Neutrophil (primary cell): ENCODE results near the gene RBBP7.
A peak's percentile ranks its signal among the peaks of the same experiment; 100 is the strongest.

Experiments used
- H3K27ac ChIP-seq: fragments of 200-600 bp; sonication (generic); 2 replicates; pipeline ENCODE4 v1.5.1; 2016; ENCODE audit warnings: mild to moderate bottlenecking, moderate library complexity
- H3K27me3 ChIP-seq: fragments of 200-600 bp; sonication (generic); 2 replicates; pipeline ENCODE4 v1.6.0; 2016; ENCODE audit warnings: mild to moderate bottlenecking
- H3K36me3 ChIP-seq: fragments of 200-600 bp; sonication (generic); 2 replicates; pipeline ENCODE4 v1.5.1; 2017
- H3K4me1 ChIP-seq, 2 experiments: fragments of 200-600 bp in 1 of 2; sonication (generic) in 1 of 2; 1 replicate in 1 of 2; 2 replicates in 1 of 2; pipeline versions ENCODE4 v1.5.1 to v1.6.1; 2013 to 2016; ENCODE audit warnings: low read depth in 1 of 2, low read length in 1 of 2, mild to moderate bottlenecking in 1 of 2, moderate library complexity in 1 of 2; ENCODE audit not compliant: control insufficient read depth in 1 of 2, insufficient read depth in 1 of 2
- H3K4me3 ChIP-seq, 2 experiments: fragments of 200-600 bp in 1 of 2; sonication (generic) in 1 of 2; 1 replicate in 1 of 2; 2 replicates in 1 of 2; pipeline ENCODE4 v1.5.1; 2013 to 2016; ENCODE audit warnings: low read depth in 1 of 2, low read length in 1 of 2, mild to moderate bottlenecking in 1 of 2, moderate library complexity in 1 of 2
- H3K9me3 ChIP-seq: fragments of 200-600 bp; sonication (generic); 2 replicates; pipeline ENCODE4 v1.5.1; 2016
- CTCF ChIP-seq: fragments of 200-600 bp; sonication (generic); IDR thresholded peaks from 2 replicates; pipeline ENCODE4 v1.5.1; 2016; ENCODE audit warnings: antibody characterized with exemption

The RBBP7 gene

GRCh38 chrX:16822723-16823122 lies 47.4 kb downstream of the RBBP7 start:
- Histone ChIP-seq H3K9me3 (no peaks in the 10 kb centered on the region), H3K27ac (no peak overlapping the region), H3K4me1 (peaks cover 11 to 20% of the 10 kb centered on the region in 2 experiments), H3K27me3 (no peaks in the 10 kb centered on the region), H3K4me3 (no peak overlapping the region), H3K36me3 (no peaks in the 10 kb centered on the region)
- TF ChIP-seq CTCF: no peak

- Histone ChIP-seq H3K27me3 (no peaks in the 10 kb centered on the region), H3K27ac (peak overlapping the region; percentile 49), H3K4me3 (no peak overlapping the region), H3K4me1 (peaks cover 19 to 30% of the 10 kb centered on the region in 2 experiments), H3K36me3 (no peaks in the 10 kb centered on the region), H3K9me3 (no peaks in the 10 kb centered on the region)
- no peak for TF ChIP-seq CTCF
Observed at GRCh38 chrX:16819634-16820033, 50.5 kb downstream of the RBBP7 start.

- peaks cover 32 to 43% of the 10 kb centered on the region in 2 experiments for H3K4me1 ChIP-seq
- H3K4me3 ChIP-seq: no peak overlapping the region
- no peaks in the 10 kb centered on the region for H3K9me3 ChIP-seq
- no peak for TF ChIP-seq CTCF
- peak overlapping the region; percentile 75 for H3K27ac ChIP-seq
- no peaks in the 10 kb centered on the region for H3K36me3 ChIP-seq
- H3K27me3 ChIP-seq: no peaks in the 10 kb centered on the region
Observed at GRCh38 chrX:16814597-16814996, 55.6 kb downstream of the RBBP7 start.

GRCh38 chrX:16807976-16808542 lies 62.1 kb downstream of the RBBP7 start:
- no peaks in the 10 kb centered on the region for H3K9me3 ChIP-seq
- peak overlapping the region; percentile 24 to 54 for H3K4me3 ChIP-seq
- no peak for TF ChIP-seq CTCF
- no peaks in the 10 kb centered on the region for H3K36me3 ChIP-seq
- peak overlapping the region; percentile 71 for H3K27ac ChIP-seq
- H3K27me3 ChIP-seq: no peaks in the 10 kb centered on the region
- peaks cover 29 to 31% of the 10 kb centered on the region in 2 experiments for H3K4me1 ChIP-seq

- Histone ChIP-seq H3K4me1 (peaks cover 29 to 31% of the 10 kb centered on the region in 2 experiments), H3K36me3 (no peaks in the 10 kb centered on the region), H3K4me3 (peak overlapping the region; percentile 24 to 54), H3K27me3 (no peaks in the 10 kb centered on the region), H3K9me3 (no peaks in the 10 kb centered on the region), H3K27ac (peak overlapping the region; percentile 71)
- no peak for TF ChIP-seq CTCF
Observed at GRCh38 chrX:16807548-16807947, 62.6 kb downstream of the RBBP7 start.
